Trophoblast cell (in vitro differentiated cells and primary cell): ENCODE data around the gene VWA5B1.

Source experiments
- DNase-seq, 2 donors: peaks; one replicate each; pipeline ENCODE4 v3.0.0-alpha.2; 2016
- H2AFZ ChIP-seq: 2 replicates; pipeline ENCODE4 v1.6.1; 2013; ENCODE audit warnings: low read length, moderate library complexity, mild to moderate bottlenecking; ENCODE audit not compliant: insufficient read depth, poor library complexity
- H2AK5ac ChIP-seq: 2 replicates; pipeline ENCODE4 v1.6.1; 2013; ENCODE audit warnings: mild to moderate bottlenecking, low read length
- H2BK120ac ChIP-seq: 2 replicates; pipeline ENCODE4 v1.6.1; 2013; ENCODE audit warnings: low read length, mild to moderate bottlenecking, moderate library complexity; ENCODE audit not compliant: insufficient read depth, poor library complexity
- H2BK12ac ChIP-seq: 2 replicates; pipeline ENCODE4 v1.6.1; 2013; ENCODE audit warnings: mild to moderate bottlenecking, low read length, moderate library complexity
- H2BK5ac ChIP-seq: 2 replicates; pipeline ENCODE4 v1.6.1; 2013; ENCODE audit warnings: low read length, low read depth, moderate library complexity, mild to moderate bottlenecking; ENCODE audit not compliant: poor library complexity
- H3K14ac ChIP-seq: 2 replicates; pipeline ENCODE4 v1.6.1; 2013; ENCODE audit warnings: mild to moderate bottlenecking, low read length
- H3K18ac ChIP-seq: 2 replicates; pipeline ENCODE4 v1.6.1; 2013; ENCODE audit warnings: mild to moderate bottlenecking, low read length
- H3K23ac ChIP-seq: 2 replicates; pipeline ENCODE4 v1.6.1; 2013; ENCODE audit warnings: low read length
- H3K27ac ChIP-seq: 2 replicates; pipeline ENCODE4 v1.5.1; 2013; ENCODE audit warnings: low read depth, mild to moderate bottlenecking, inconsistent platforms, low read length, moderate library complexity
- H3K27me3 ChIP-seq: 2 replicates; pipeline ENCODE4 v1.6.1; 2013; ENCODE audit warnings: inconsistent platforms, mild to moderate bottlenecking, low read length, moderate library complexity; ENCODE audit not compliant: insufficient read depth
- H3K36me3 ChIP-seq, 2 experiments: 1 replicate in 1 of 2; 2 replicates in 1 of 2; pipeline ENCODE4 v1.6.1; 2013; ENCODE audit warnings: low read length in 2 of 2, mild to moderate bottlenecking in 2 of 2, moderate library complexity in 1 of 2; ENCODE audit not compliant: insufficient read depth in 2 of 2, control insufficient read depth in 1 of 2
- H3K4ac ChIP-seq: 2 replicates; pipeline ENCODE4 v1.6.1; 2013; ENCODE audit warnings: low read depth, mild to moderate bottlenecking, low read length, moderate library complexity
- H3K4me1 ChIP-seq, 2 experiments: 1 replicate in 1 of 2; 2 replicates in 1 of 2; pipeline ENCODE4 v1.6.1; 2013; ENCODE audit warnings: low read length in 2 of 2, mild to moderate bottlenecking in 2 of 2, moderate library complexity in 1 of 2; ENCODE audit not compliant: insufficient read depth in 2 of 2, control insufficient read depth in 1 of 2
- H3K4me2 ChIP-seq: 2 replicates; pipeline ENCODE4 v1.6.1; 2013; ENCODE audit warnings: inconsistent platforms, mild to moderate bottlenecking, low read length, moderate library complexity
- H3K4me3 ChIP-seq: 2 replicates; pipeline ENCODE4 v1.5.1; 2013; ENCODE audit warnings: mild to moderate bottlenecking, low read depth, low read length, inconsistent platforms
- H3K79me1 ChIP-seq: one replicate; pipeline ENCODE4 v1.6.1; 2013; ENCODE audit warnings: low read length
- H3K79me2 ChIP-seq: 2 replicates; pipeline ENCODE4 v1.6.1; 2013; ENCODE audit warnings: low read length, mild to moderate bottlenecking; ENCODE audit not compliant: control insufficient read depth, insufficient read depth, poor library complexity
- H3K9ac ChIP-seq: 2 replicates; pipeline ENCODE4 v1.6.1; 2013; ENCODE audit warnings: mild to moderate bottlenecking, low read length
- H3K9me3 ChIP-seq: 2 replicates; pipeline ENCODE4 v1.6.1; 2013; ENCODE audit warnings: low read depth, mild to moderate bottlenecking, control low read depth, inconsistent platforms, low read length; ENCODE audit not compliant: insufficient read depth
- H4K12ac ChIP-seq: 2 replicates; pipeline ENCODE4 v1.6.1; 2013; ENCODE audit warnings: low read depth, mild to moderate bottlenecking, low read length, moderate library complexity
- H4K8ac ChIP-seq: 2 replicates; pipeline ENCODE4 v1.6.1; 2013; ENCODE audit warnings: low read depth, mild to moderate bottlenecking, low read length, moderate library complexity
- H4K91ac ChIP-seq: one replicate; pipeline ENCODE4 v1.6.1; 2013; ENCODE audit warnings: low read depth, mild to moderate bottlenecking, low read length, moderate library complexity
- WGBS: extraction: QIAGEN DNeasy Blood & Tissue Kit; methylation state at CpG from one replicate; pipeline ENCODE4 v1.1.7; 2013; ENCODE audit warnings: missing lambda C conversion rate; ENCODE audit not compliant: insufficient read length, insufficient coverage; ENCODE audit errors: extremely low coverage; 5-methylcytosine and 5-hydroxymethylcytosine counted together

Gene VWA5B1

GRCh38 chr1:20380616-20381035 lies 90.0 kb downstream of the VWA5B1 start:
- no peak overlapping the region for H3K14ac ChIP-seq
- no peaks in the 10 kb centered on the region for H3K9me3 ChIP-seq
- no peak overlapping the region for H3K27ac ChIP-seq
- no peak overlapping the region for H3K4me2 ChIP-seq
- H2AK5ac ChIP-seq = no peak overlapping the region
- no peak for DNase-seq
- H3K9ac ChIP-seq = no peak overlapping the region
- no peak overlapping the region for H3K4ac ChIP-seq
- H3K79me2 ChIP-seq = no peaks in the 10 kb centered on the region
- no peaks in the 10 kb centered on the region for H3K79me1 ChIP-seq
- H4K12ac ChIP-seq = no peak overlapping the region
- WGBS = no CpG with 5 or more reads among the region's 11 CpGs
- no peaks in the 10 kb centered on the region for H3K36me3 ChIP-seq
- H3K18ac ChIP-seq = no peak overlapping the region
- H2BK12ac ChIP-seq = no peak overlapping the region
- H3K23ac ChIP-seq = no peak overlapping the region
- no peak overlapping the region for H2AFZ ChIP-seq
- no peak overlapping the region for H3K4me3 ChIP-seq
- H4K8ac ChIP-seq = no peak overlapping the region
- no peak overlapping the region for H4K91ac ChIP-seq
- H2BK120ac ChIP-seq = no peak overlapping the region
- no peak overlapping the region for H2BK5ac ChIP-seq
- H3K4me1 ChIP-seq = peaks cover 1 to 2% of the 10 kb centered on the region in 2 experiments
- H3K27me3 ChIP-seq = no peaks in the 10 kb centered on the region

- Histone ChIP-seq H3K4me2 (no peak overlapping the region), H3K79me1 (no peaks in the 10 kb centered on the region), H2BK5ac (no peak overlapping the region), H2BK120ac (no peak overlapping the region), H3K14ac (no peak overlapping the region), H3K4me1 (no peaks in the 10 kb centered on the region), H3K4me3 (no peak overlapping the region), H3K27ac (no peak overlapping the region), H3K18ac (no peak overlapping the region), H3K79me2 (no peaks in the 10 kb centered on the region), H3K9ac (no peak overlapping the region), H2AFZ (no peak overlapping the region), H4K91ac (no peak overlapping the region), H4K12ac (no peak overlapping the region), H3K9me3 (no peaks in the 10 kb centered on the region), H2AK5ac (no peak overlapping the region), H4K8ac (no peak overlapping the region), H2BK12ac (no peak overlapping the region), H3K36me3 (no peaks in the 10 kb centered on the region), H3K23ac (no peak overlapping the region), H3K27me3 (no peaks in the 10 kb centered on the region), H3K4ac (no peak overlapping the region)
- no peak for DNase-seq
- WGBS = no CpG with 5 or more reads among the region's 5 CpGs
These were observed 90.5 kb downstream of the VWA5B1 start for GRCh38 chr1:20381045-20381641.

- H3K4me3 ChIP-seq = no peak overlapping the region
These were observed 91.3 kb downstream of the VWA5B1 start for GRCh38 chr1:20381961-20382360.

GRCh38 chr1:20382711-20383110 lies 92.0 kb downstream of the VWA5B1 start:
- no peak overlapping the region for H3K9ac ChIP-seq
- no peaks in the 10 kb centered on the region for H3K9me3 ChIP-seq
- H3K79me2 ChIP-seq = no peaks in the 10 kb centered on the region
- peaks cover 3% of the 10 kb centered on the region for H3K27me3 ChIP-seq
- H3K4me2 ChIP-seq = no peak overlapping the region
- H2AK5ac ChIP-seq = no peak overlapping the region
- H3K79me1 ChIP-seq = no peaks in the 10 kb centered on the region
- no peak overlapping the region for H2BK12ac ChIP-seq
- no peak overlapping the region for H4K12ac ChIP-seq
- H3K4me1 ChIP-seq = no peaks in the 10 kb centered on the region
- no peak overlapping the region for H3K18ac ChIP-seq
- DNase-seq = no peak
- H3K4me3 ChIP-seq = no peak overlapping the region
- no peak overlapping the region for H3K4ac ChIP-seq
- H3K23ac ChIP-seq = no peak overlapping the region
- H3K36me3 ChIP-seq = no peaks in the 10 kb centered on the region
- no peak overlapping the region for H3K14ac ChIP-seq
- no peak overlapping the region for H2BK120ac ChIP-seq
- H4K91ac ChIP-seq = no peak overlapping the region
- no peak overlapping the region for H2BK5ac ChIP-seq
- H2AFZ ChIP-seq = no peak overlapping the region
- no peak overlapping the region for H4K8ac ChIP-seq
- WGBS = no CpG with 5 or more reads among the region's 8 CpGs
- H3K27ac ChIP-seq = no peak overlapping the region

More at GRCh38 chr1:20381961-20382360, 91.3 kb downstream of the VWA5B1 start:
- no peak overlapping the region for H3K14ac ChIP-seq
- H3K79me2 ChIP-seq = no peaks in the 10 kb centered on the region
- H3K79me1 ChIP-seq = no peaks in the 10 kb centered on the region
- H4K91ac ChIP-seq = no peak overlapping the region
- no peak overlapping the region for H2BK120ac ChIP-seq
- no peak overlapping the region for H3K4ac ChIP-seq
- WGBS = no CpG with 5 or more reads among the region's 2 CpGs
- H4K8ac ChIP-seq = no peak overlapping the region
- H3K18ac ChIP-seq = no peak overlapping the region
- no peak overlapping the region for H2BK12ac ChIP-seq
- H2AK5ac ChIP-seq = no peak overlapping the region
- no peak overlapping the region for H3K27ac ChIP-seq
- no peak overlapping the region for H2BK5ac ChIP-seq
- H3K36me3 ChIP-seq = no peaks in the 10 kb centered on the region
- no peak overlapping the region for H3K9ac ChIP-seq
- no peaks in the 10 kb centered on the region for H3K27me3 ChIP-seq
- H3K23ac ChIP-seq = no peak overlapping the region
- H4K12ac ChIP-seq = no peak overlapping the region
- no peaks in the 10 kb centered on the region for H3K4me1 ChIP-seq
- no peak overlapping the region for H3K4me2 ChIP-seq
- DNase-seq = no peak
- no peak overlapping the region for H2AFZ ChIP-seq
- H3K9me3 ChIP-seq = no peaks in the 10 kb centered on the region
